Thymus (tissue), 11 donors: ENCODE results near the gene TPPP3. TPM values are rescaled to one million over a fixed set of nuclear protein-coding genes. Genes with fewer than 3 reads are reported as not detected.

Source experiments
- DNase-seq, 9 donors: peaks; one replicate each; pipeline ENCODE4 v3.0.0-alpha.2; 2013; ENCODE audit warnings: low spot score in 9 of 9, low read depth in 6 of 9, missing footprints in 1 of 9
- H3K27ac ChIP-seq, 2 donors: one replicate each; pipeline ENCODE4 v1.5.1; 2013; ENCODE audit warnings: control low read depth in 1 of 2, low read depth in 1 of 2, low read length in 1 of 2, mild to moderate bottlenecking in 1 of 2, moderate library complexity in 1 of 2
- H3K27me3 ChIP-seq, 2 donors: one replicate each; pipeline ENCODE4 v1.5.1; 2013; ENCODE audit warnings: low read length in 1 of 2; ENCODE audit not compliant: control insufficient read depth in 2 of 2, insufficient read depth in 1 of 2
- H3K36me3 ChIP-seq, 2 donors: one replicate each; pipeline ENCODE4 v1.5.1; 2013; ENCODE audit warnings: low read length in 1 of 2, mild to moderate bottlenecking in 1 of 2, moderate library complexity in 1 of 2; ENCODE audit not compliant: control insufficient read depth in 2 of 2, insufficient read depth in 2 of 2
- H3K4me1 ChIP-seq, 2 donors: one replicate each; pipeline ENCODE4 v1.5.1; 2013; ENCODE audit warnings: low read length in 2 of 2; ENCODE audit not compliant: control insufficient read depth in 2 of 2, insufficient read depth in 2 of 2
- H3K4me3 ChIP-seq, 2 donors: one replicate each; pipeline ENCODE4 v1.5.1; 2013; ENCODE audit warnings: low read length in 2 of 2, control low read depth in 1 of 2, mild to moderate bottlenecking in 1 of 2
- H3K9me3 ChIP-seq, 2 donors: one replicate each; pipeline ENCODE4 v1.5.1; 2013; ENCODE audit warnings: low read length in 1 of 2, mild to moderate bottlenecking in 1 of 2; ENCODE audit not compliant: control insufficient read depth in 2 of 2, insufficient read depth in 1 of 2
- WGBS: extraction: QIAGEN DNeasy Blood & Tissue Kit; methylation state at CpG from one replicate; pipeline ENCODE4 v1.1.7; 2013; 5-methylcytosine and 5-hydroxymethylcytosine counted together
- polyA plus RNA-seq: library from polyadenylated mRNA; stranded (reverse); fragments of 200-250 nt; gene quantifications from one replicate; pipeline ENCODE4 v1.2.3, GENCODE V29; 2013
- total RNA-seq: library from RNA; stranded (reverse); fragments of 120-200 nt; gene quantifications from one replicate; pipeline ENCODE4 v1.2.4, GENCODE V29; 2013
- donor health status: healthy.

The TPPP3 gene
- total and polyA plus RNA-seq, 2 donors = 1.6 to 9.0 TPM

- Histone ChIP-seq H3K4me3 (no peak overlapping the region), H3K4me1 (peaks cover 0 to 8% of the 10 kb centered on the region in 2 donors), H3K9me3 (peaks cover 0 to 6% of the 10 kb centered on the region in 2 donors), H3K36me3 (no peaks in the 10 kb centered on the region), H3K27ac (no peak overlapping the region), H3K27me3 (peaks cover 14 to 59% of the 10 kb centered on the region in 2 donors)
- 85% methylated on average over 19 of the region's 19 CpGs for WGBS
- no peak for DNase-seq
Observed at GRCh38 chr16:67399749-67400704, 6.7 kb upstream of the TPPP3 start.

GRCh38 chr16:67399218-67399733 lies 6.0 kb upstream of the TPPP3 start:
- peak in 3 of 9 donors; percentile 12 to 54 (median 37) for DNase-seq
- Histone ChIP-seq H3K4me3 (no peak overlapping the region), H3K9me3 (peaks cover 0 to 8% of the 10 kb centered on the region in 2 donors), H3K27me3 (peaks cover 21 to 65% of the 10 kb centered on the region in 2 donors), H3K36me3 (no peaks in the 10 kb centered on the region), H3K27ac (no peak overlapping the region), H3K4me1 (peaks cover 0 to 9% of the 10 kb centered on the region in 2 donors)
- 42% methylated on average over 42 of the region's 42 CpGs for WGBS

- no peak overlapping the region for H3K4me3 ChIP-seq
- H3K27me3 ChIP-seq = peaks cover 27 to 70% of the 10 kb centered on the region in 2 donors
- peaks cover 0 to 14% of the 10 kb centered on the region in 2 donors for H3K9me3 ChIP-seq
- H3K36me3 ChIP-seq = no peaks in the 10 kb centered on the region
- 98% methylated on average over 19 of the region's 19 CpGs for WGBS
- peaks cover 0 to 15% of the 10 kb centered on the region in 2 donors for H3K4me1 ChIP-seq
- DNase-seq = no peak
- H3K27ac ChIP-seq = no peak overlapping the region
Observed at GRCh38 chr16:67398546-67399217, 5.4 kb upstream of the TPPP3 start.

GRCh38 chr16:67397812-67398545 lies 4.7 kb upstream of the TPPP3 start:
- H3K4me3 ChIP-seq = no peak overlapping the region
- H3K36me3 ChIP-seq = no peaks in the 10 kb centered on the region
- 91% methylated on average over 22 of the region's 22 CpGs for WGBS
- H3K4me1 ChIP-seq = peaks cover 0 to 15% of the 10 kb centered on the region in 2 donors
- no peak overlapping the region for H3K27ac ChIP-seq
- peaks cover 33 to 77% of the 10 kb centered on the region in 2 donors for H3K27me3 ChIP-seq
- H3K9me3 ChIP-seq = peaks cover 0 to 15% of the 10 kb centered on the region in 2 donors
- DNase-seq = no peak

- H3K27ac ChIP-seq = no peak overlapping the region
- peaks cover 0 to 15% of the 10 kb centered on the region in 2 donors for H3K4me1 ChIP-seq
- H3K27me3 ChIP-seq = peaks cover 40 to 85% of the 10 kb centered on the region in 2 donors
- DNase-seq = no peak
- H3K9me3 ChIP-seq = peaks cover 0 to 15% of the 10 kb centered on the region in 2 donors
- no peaks in the 10 kb centered on the region for H3K36me3 ChIP-seq
- no peak overlapping the region for H3K4me3 ChIP-seq
- 95% methylated on average over 15 of the region's 15 CpGs for WGBS
Observed at GRCh38 chr16:67397036-67397801, 3.9 kb upstream of the TPPP3 start.

- DNase-seq = no peak
- Histone ChIP-seq H3K36me3 (no peaks in the 10 kb centered on the region), H3K27ac (no peak overlapping the region), H3K27me3 (peaks cover 40 to 90% of the 10 kb centered on the region in 2 donors), H3K4me3 (no peak overlapping the region), H3K4me1 (peaks cover 0 to 15% of the 10 kb centered on the region in 2 donors), H3K9me3 (peaks cover 0 to 15% of the 10 kb centered on the region in 2 donors)
- 85% methylated on average over 31 of the region's 31 CpGs for WGBS
Observed at GRCh38 chr16:67396159-67397035, 3.1 kb upstream of the TPPP3 start.

GRCh38 chr16:67395458-67396158 lies 2.3 kb upstream of the TPPP3 start:
- Histone ChIP-seq H3K27me3 (peaks cover 40 to 95% of the 10 kb centered on the region in 2 donors), H3K9me3 (peaks cover 0 to 15% of the 10 kb centered on the region in 2 donors), H3K4me1 (peaks cover 0 to 15% of the 10 kb centered on the region in 2 donors), H3K27ac (no peak overlapping the region), H3K4me3 (no peak overlapping the region), H3K36me3 (no peaks in the 10 kb centered on the region)
- DNase-seq = no peak
- 97% methylated on average over 13 of the region's 13 CpGs for WGBS
